Testis (tissue), 3 donors: ENCODE data around the gene KISS1R. TPM values are rescaled to one million over a fixed set of nuclear protein-coding genes. Genes with fewer than 3 reads are reported as not detected.

Source experiments
- DNase-seq: peaks from one replicate; pipeline ENCODE4 v3.0.0-alpha.2; 2019
- H3K27ac ChIP-seq, 2 donors: fragments of 200-600 bp; sonication (generic); one replicate each; pipeline ENCODE4 v1.5.1; 2019
- H3K27me3 ChIP-seq: fragments of 200-600 bp; sonication (generic); one replicate; pipeline ENCODE4 v1.5.1; 2019
- H3K36me3 ChIP-seq: fragments of 200-600 bp; sonication (generic); one replicate; pipeline ENCODE4 v1.5.1; 2017; ENCODE audit warnings: low read depth; ENCODE audit errors: missing control alignments
- H3K4me1 ChIP-seq: fragments of 200-600 bp; sonication (generic); one replicate; pipeline ENCODE4 v1.5.1; 2019
- H3K4me3 ChIP-seq, 2 donors: fragments of 200-600 bp; sonication (generic); one replicate each; pipeline ENCODE4 v1.5.1; 2017 to 2019
- H3K9me3 ChIP-seq: fragments of 200-600 bp; sonication (generic); one replicate; pipeline ENCODE4 v1.5.1; 2017
- CTCF ChIP-seq, 3 experiments: fragments of 450-650 bp in 2 of 3; fragments of 200-600 bp in 1 of 3; sonication (generic) in 1 of 3; IDR thresholded peaks; one replicate each; pipeline ENCODE4 v1.5.1; 2016 to 2019; ENCODE audit warnings: antibody characterized with exemption in 3 of 3, mild to moderate bottlenecking in 2 of 3, moderate library complexity in 1 of 3
- POLR2A ChIP-seq: fragments of 450-650 bp; IDR thresholded peaks from one replicate; pipeline ENCODE4 v1.6.1; 2017; ENCODE audit warnings: antibody characterized with exemption, mild to moderate bottlenecking, moderate library complexity
- WGBS, 2 donors: methylation state at CpG; one replicate each; pipeline ENCODE4 v1.1.5; 2018; 5-methylcytosine and 5-hydroxymethylcytosine counted together
- intact Hi-C: fragments of 100-400 bp; cut with DNase I; formaldehyde crosslinking; loops from one replicate; pipeline ENCODE4 v1.15.1; 2023; ENCODE audit warnings: low total_unique reads
- polyA plus RNA-seq: library from polyadenylated mRNA; stranded (reverse); fragments of 350-450 nt; fragmentation: Illumina TruSeq; extraction: RNeasy Lipid Tissue Mini Kit (QIAGEN cat#74804); gene quantifications from one replicate; pipeline ENCODE4 v1.2.3, GENCODE V29; 2014; ENCODE audit warnings: low read depth, low replicate concordance; ENCODE audit not compliant: insufficient read depth
- total RNA-seq, 2 donors: library from RNA; depleted of rRNA; stranded (reverse); fragments of >200 nt; gene quantifications; one replicate each; pipeline ENCODE4 v1.2.3, GENCODE V29; 2016

The KISS1R gene
- total and polyA plus RNA-seq, 3 donors from 2014 or later = not detected

- peak overlapping the region; percentile 21 to 78 for H3K27ac ChIP-seq
- H3K4me1 ChIP-seq = peaks cover 18% of the 10 kb centered on the region
- H3K36me3 ChIP-seq = no peaks in the 10 kb centered on the region
- peak overlapping the region; percentile 78 to 82 for H3K4me3 ChIP-seq
- H3K9me3 ChIP-seq = no peaks in the 10 kb centered on the region
- WGBS, 2 donors = 0 to 1% methylated on average over 8 to 39 of the region's 39 CpGs
- no peaks in the 10 kb centered on the region for H3K27me3 ChIP-seq
- TF ChIP-seq CTCF (IDR thresholded peaks at IDR 0.05) = no peak
- no peak for TF ChIP-seq POLR2A
- intact Hi-C loops = loop anchor here (5.0 to 10.0 kb wide), 2 partner anchors 57 to 140 kb away; partner anchors contain the start of gene WDR18
- DNase-seq = peak; percentile 82
Measured at GRCh38 chr19:925087-925525, 8.0 kb downstream of the KISS1R start.

- Histone ChIP-seq H3K36me3 (no peaks in the 10 kb centered on the region), H3K4me1 (peaks cover 18% of the 10 kb centered on the region), H3K27me3 (no peaks in the 10 kb centered on the region), H3K27ac (peak within 1 kb of the TSS; percentile 61 to 78), H3K4me3 (peak within 1 kb of the TSS; percentile 78 to 82), H3K9me3 (no peaks in the 10 kb centered on the region)
- no peak for TF ChIP-seq POLR2A
- TF ChIP-seq CTCF (IDR thresholded peaks at IDR 0.05) = no peak
- DNase-seq = peak; percentile 84
- intact Hi-C loops = loop anchor here (5.0 to 10.0 kb wide), 2 partner anchors 57 to 141 kb away; partner anchors contain the start of gene WDR18
- WGBS, 2 donors = 0 to 1% methylated on average over 36 to 50 of the region's 97 CpGs
Measured at GRCh38 chr19:925526-926322, 8.6 kb downstream of the KISS1R start, which contains the start of gene ARID3A. ARID3A (plus strand) TSS chr19:926035; CDS start chr19:929529, 3,494 bp downstream.

- H3K27ac ChIP-seq = peak overlapping the region; percentile 61 to 78
- H3K9me3 ChIP-seq = no peaks in the 10 kb centered on the region
- H3K4me3 ChIP-seq = peak overlapping the region; percentile 78 to 82
- H3K36me3 ChIP-seq = no peaks in the 10 kb centered on the region
- no peak for TF ChIP-seq POLR2A
- peaks cover 18% of the 10 kb centered on the region for H3K4me1 ChIP-seq
- no peaks in the 10 kb centered on the region for H3K27me3 ChIP-seq
- DNase-seq = no peak
- WGBS, 2 donors = 1% methylated on average over 19 to 20 of the region's 21 CpGs
- intact Hi-C loops = loop anchor here (5.0 to 10.0 kb wide), 2 partner anchors 56 to 141 kb away; partner anchors contain the start of gene WDR18
Measured at GRCh38 chr19:926323-926588, 9.1 kb downstream of the KISS1R start.

GRCh38 chr19:926589-927350 is 9.6 kb downstream of the KISS1R start:
- TF ChIP-seq POLR2A (no peak), CTCF (IDR thresholded peaks at IDR 0.05) (no peak)
- intact Hi-C loops = loop anchor here (5.0 to 10.0 kb wide), 2 partner anchors 56 to 142 kb away; partner anchors contain the start of gene WDR18
- Histone ChIP-seq H3K36me3 (no peaks in the 10 kb centered on the region), H3K4me1 (peaks cover 18% of the 10 kb centered on the region), H3K27ac (peak overlapping the region; percentile 61 to 78), H3K27me3 (no peaks in the 10 kb centered on the region), H3K4me3 (peak overlapping the region; percentile 78 to 82), H3K9me3 (no peaks in the 10 kb centered on the region)
- no peak for DNase-seq
- WGBS, 2 donors = 0 to 1% methylated on average over 33 to 51 of the region's 52 CpGs

GRCh38 chr19:927351-927779 is 10.2 kb downstream of the KISS1R start:
- H3K4me3 ChIP-seq = peak overlapping the region; percentile 78 to 82
- peak overlapping the region; percentile 61 to 78 for H3K27ac ChIP-seq
- intact Hi-C loops = loop anchor here (5.0 to 10.0 kb wide), 2 partner anchors 55 to 143 kb away; partner anchors contain the start of gene WDR18
- no peaks in the 10 kb centered on the region for H3K27me3 ChIP-seq
- no peaks in the 10 kb centered on the region for H3K9me3 ChIP-seq
- DNase-seq = no peak
- TF ChIP-seq POLR2A (no peak), CTCF (IDR thresholded peaks at IDR 0.05) (no peak)
- WGBS, 2 donors = 6% methylated on average over 14 of the region's 15 CpGs; no CpG with 5 or more reads in 1 of the 2 donors
- H3K36me3 ChIP-seq = no peaks in the 10 kb centered on the region
- H3K4me1 ChIP-seq = peaks cover 18% of the 10 kb centered on the region
